C4-2B (cell line): ENCODE measurements around the gene CFAP99.

Experiments used
- CTCF ChIP-seq: fragments of 450-650 bp; conservative IDR thresholded peaks from 2 replicates; pipeline ENCODE4 v1.5.1; 2017; ENCODE audit warnings: mild to moderate bottlenecking
- ZFX ChIP-seq: fragments of 450-650 bp; IDR thresholded peaks from 2 replicates; pipeline ENCODE4 v1.6.1; 2017

- TF ChIP-seq CTCF (no peak), ZFX (no peak)
Measured at GRCh38 chr4:2412534-2412884, 6.2 kb upstream of the CFAP99 start.
